ENCODE results near the gene PARP3.
"Not testable (repeated sequence)": the region's sequence is repeated elsewhere in the genome, so short reads cannot be mapped to it uniquely, and the experiment has no call there.

PARP3 gene

DNA sequence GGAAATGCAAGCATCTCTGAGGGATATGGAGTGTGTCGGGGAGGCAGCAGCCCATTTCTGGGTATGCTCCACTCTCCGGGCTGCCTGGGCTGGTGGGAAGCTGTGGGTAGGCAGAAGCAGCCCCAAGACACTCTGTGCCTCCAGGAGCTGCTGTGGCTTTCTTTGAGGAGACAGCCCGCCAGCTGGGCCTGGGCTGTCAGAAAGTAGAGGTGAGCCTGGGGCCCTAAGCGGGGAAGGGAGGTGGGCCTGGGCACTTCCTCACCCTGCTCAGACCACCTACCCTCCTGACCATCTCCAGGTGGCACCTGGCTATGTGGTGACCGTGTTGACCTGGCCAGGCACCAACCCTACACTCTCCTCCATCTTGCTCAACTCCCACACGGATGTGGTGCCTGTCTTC lies 42.9 kb downstream of the PARP3 start:
- DNase-seq (ENCODE audit: low read depth): no peak

DNA sequence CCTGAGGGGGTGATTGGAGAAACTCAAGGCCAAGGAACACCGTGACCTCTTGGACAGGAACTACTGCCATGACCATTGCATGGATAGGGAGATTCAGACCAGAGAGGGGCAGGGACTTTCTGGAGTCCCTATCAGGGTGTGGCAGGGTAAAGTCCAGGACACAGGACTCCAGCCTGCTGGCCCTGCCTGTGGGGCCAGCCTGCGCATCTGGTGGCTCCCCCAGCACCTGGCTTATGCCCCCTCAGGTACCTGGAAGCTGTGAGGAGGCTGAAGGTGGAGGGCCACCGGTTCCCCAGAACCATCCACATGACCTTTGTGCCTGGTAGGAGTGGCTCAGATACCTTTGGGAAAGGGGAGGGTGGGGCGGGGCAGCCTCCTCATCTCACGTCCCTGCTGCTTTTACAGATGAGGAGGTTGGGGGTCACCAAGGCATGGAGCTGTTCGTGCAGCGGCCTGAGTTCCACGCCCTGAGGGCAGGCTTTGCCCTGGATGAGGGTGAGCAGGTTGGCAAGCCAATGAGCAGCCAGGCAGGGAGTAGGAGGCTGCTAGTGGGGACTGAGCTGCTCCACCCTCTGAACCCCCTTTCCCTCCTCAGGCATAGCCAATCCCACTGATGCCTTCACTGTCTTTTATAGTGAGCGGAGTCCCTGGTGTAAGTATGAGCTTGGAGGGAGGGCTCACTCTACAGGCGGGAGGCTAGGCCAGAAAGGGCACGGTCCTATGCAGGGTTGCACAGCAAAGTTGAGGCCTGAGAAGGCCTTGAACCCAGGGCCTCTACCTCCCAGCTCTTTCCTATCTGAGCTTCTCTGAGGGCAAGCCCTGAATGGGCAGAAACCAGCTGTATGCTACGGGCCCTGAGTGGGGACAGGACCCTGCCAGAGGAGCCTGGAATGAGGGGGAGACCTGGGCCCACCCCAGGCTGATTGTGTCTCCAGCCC lies 44.1 kb downstream of the PARP3 start:
- no peak for DNase-seq (ENCODE audit: low read depth)

DNA sequence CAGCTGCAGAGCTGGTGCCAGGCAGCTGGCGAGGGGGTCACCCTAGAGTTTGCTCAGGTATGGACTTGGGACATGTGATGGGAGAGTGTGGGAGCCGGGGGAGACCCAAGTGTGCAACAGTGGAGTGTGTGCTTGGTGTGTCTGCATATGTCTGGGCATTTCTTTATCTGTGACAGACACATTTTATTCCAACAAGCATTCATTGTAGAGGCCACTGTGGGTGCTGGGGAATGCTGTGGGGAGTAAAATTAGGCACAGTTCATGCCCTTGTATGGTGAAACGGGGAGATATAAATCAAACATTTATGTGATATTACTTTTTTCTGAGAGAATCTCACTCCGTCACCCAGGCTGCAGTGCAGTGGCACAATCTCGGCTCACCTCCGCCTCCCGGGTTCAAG lies 45.4 kb downstream of the PARP3 start:
- DNase-seq (ENCODE audit: low read depth): no peak

DNA sequence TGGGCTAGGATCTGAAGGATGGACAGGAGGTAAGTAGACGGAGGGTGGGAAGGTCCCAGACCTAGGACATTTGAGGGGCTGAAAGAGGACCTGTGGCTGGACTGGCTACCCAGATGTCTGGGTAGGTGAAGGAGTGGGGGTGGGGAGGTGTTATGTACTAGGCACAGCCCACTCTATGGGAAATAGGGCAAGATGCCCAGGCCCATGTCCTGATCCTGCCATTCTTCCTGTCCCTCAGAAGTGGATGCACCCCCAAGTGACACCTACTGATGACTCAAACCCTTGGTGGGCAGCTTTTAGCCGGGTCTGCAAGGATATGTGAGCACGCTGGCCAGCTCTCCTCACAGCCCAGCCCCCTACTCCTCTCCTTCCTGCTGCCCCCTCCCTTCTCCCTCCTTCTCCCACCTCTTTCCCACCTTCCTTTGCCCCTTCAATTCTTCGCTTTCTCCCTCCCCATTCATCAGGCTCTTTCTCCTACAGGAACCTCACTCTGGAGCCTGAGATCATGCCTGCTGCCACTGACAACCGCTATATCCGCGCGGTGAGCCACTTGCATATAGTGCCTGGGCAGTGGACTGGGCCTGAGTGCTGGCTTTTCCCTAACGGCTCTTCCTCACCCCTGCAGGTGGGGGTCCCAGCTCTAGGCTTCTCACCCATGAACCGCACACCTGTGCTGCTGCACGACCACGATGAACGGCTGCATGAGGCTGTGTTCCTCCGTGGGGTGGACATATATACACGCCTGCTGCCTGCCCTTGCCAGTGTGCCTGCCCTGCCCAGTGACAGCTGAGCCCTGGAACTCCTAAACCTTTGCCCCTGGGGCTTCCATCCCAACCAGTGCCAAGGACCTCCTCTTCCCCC lies 46.4 kb downstream of the PARP3 start:
- DNase-seq (ENCODE audit: low read depth): no peak

DNA sequence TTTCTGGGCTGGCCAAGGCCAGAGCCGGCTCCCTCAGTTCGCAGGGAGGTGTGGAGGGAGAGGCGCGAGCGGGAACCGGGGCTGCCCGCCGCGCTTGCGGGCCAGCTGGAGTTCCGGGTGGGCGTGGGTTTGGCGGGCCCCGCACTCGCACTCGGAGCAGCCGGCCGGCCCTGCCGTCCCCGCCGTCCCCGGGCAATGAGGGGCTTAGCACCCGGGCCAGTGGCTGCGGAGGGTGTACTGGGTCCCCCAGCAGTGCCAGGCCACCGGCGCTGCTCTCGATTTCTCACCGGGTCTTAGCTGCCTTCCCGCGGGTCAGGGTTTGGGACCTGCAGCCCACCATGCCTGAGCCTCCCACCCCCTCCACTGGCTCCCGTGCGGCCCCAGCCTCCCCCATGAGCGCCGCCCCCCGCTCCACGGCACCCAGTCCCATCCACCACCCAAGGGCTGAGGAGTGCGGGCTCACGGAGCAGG lies 48.4 kb downstream of the PARP3 start:
- DNase-seq (ENCODE audit: low read depth): not testable (repeated sequence)

DNA sequence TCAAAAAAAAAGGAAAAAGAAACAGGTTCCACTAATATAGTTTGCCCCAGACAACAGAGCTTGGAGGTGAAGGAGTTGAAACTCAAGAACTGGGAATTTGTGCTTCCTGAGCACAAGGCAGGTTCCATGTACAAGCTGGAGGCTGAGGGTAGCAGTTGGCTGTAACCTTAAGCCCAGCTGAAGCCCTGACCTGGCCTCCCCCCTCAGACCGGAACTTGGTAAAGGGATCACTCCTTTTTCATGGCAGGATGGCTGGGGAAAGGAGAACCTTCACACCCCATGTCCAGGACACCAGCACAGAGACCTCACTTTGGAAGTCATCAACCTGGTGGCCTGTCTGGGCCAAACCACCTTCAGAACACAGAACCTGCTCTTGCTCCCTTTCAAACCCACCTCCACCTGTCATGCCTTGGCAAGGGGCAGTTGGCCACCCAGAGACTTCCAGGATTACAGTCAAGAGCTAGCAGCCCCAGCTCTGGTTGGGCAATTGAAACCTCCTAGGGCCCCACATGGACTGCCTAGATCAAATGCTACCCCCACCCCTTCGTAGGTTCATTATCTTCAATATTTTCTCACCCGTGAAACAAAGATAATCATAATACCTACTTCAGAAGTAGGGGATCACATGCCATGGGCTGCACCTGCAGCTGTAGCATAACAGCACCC lies 50.0 kb downstream of the PARP3 start:
- no peak for DNase-seq (ENCODE audit: low read depth)

DNA sequence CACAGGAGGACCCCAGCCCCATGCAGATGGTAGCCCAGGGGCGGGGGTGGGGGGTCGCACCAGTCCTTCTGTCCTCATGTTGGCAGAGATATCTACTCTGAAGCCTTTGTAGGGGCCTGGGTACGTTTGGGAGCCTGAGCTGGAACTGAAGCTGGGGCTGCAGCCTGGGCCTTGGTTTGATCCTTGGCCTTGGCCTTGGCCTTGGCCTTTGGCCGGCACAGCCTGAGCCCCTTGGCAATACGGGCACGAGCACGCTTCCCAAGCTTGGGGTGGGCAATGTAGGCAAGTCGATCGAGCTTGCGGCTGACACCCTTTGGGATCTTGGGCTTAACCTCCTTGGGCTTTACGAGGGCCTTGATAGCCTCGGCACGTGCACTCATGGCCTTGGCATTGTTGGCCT lies 51.5 kb downstream of the PARP3 start:
- not testable (repeated sequence) for DNase-seq (ENCODE audit: low read depth)

DNA sequence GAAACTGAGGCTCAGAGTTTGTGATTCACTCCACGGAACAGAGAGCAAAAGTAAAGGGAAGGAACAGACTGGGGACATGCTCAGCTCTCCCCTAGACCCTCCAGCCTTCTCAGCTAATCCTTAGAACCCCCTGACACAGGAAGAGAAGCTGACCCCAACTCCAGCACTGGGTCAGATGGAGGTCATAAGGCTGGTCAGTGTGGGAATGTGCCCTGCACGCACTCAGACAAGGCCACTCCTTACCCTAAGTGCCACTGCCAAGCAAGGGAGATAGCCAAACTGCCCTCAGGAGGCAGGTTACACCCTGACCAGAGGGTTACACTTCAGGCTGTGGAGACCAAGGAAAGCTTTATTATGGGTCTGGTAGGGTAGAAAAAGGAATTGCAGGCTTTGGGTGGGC lies 52.4 kb downstream of the PARP3 start:
- DNase-seq (ENCODE audit: low read depth): no peak

DNA sequence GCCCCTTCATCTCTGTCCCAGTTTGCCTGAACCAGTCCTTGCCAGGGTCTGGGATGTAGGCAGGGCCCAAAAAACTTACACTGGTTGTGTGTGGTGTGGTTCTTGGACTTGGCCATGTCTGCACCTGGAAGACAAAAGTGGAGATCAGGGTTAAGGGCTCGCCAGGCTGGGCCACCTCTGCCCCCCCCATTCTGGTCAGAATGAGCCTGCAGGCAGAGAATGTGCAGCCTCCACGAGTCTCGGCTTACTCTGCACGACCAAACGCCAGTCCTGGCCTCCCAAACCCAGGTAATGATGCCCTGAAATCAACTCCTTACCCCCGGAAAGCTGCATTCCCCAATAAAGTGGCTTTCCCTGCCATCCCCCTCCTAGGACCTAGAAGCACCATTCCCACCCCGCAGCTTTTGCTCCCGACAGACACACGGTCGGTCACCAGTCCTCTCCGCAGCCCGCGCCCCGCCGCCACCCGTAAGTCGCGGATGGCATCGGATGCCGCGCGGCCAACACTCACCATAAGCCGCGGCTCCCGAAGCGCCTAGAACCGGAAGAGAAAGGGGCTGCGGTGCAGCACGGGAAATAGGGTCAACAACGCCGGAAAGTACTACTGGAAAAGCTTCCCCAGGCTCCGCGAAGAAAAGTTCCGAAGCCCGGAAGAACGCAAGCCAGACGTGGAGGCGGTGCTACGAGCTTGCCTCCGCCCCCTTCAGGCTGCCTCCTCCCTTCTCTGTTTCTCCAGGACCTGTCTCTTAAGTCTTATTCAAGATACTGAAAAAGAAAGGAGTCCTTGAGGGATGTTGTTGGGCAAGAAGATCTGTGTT lies 53.4 kb downstream of the PARP3 start, which contains the start of gene RPL29:
RPL29 (minus strand) TSS at position 550 of the 818 bp plus-strand sequence; CDS start at position 116, 434 bp downstream.
- DNase-seq (ENCODE audit: low read depth): peak; percentile 80

DNA sequence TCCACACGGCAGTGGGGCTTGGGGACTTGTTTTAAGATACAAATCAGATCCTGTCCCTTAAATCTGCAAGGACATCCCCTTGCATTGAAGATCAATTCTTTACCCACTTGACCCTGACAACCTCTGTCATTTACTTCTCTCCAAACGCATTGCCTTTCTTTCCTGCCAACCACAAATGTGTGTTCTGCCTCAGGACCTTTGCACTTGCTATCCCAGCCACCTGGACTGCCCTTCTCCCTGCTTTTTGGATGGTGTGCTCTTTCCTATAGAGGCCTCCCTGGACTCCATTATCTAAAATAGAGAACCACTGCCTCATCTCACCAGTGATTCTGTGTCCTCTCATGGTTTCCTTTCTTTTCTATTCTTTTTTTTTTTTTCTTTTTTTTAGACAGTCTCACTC lies 55.0 kb downstream of the PARP3 start:
- no peak for DNase-seq (ENCODE audit: low read depth)

DNA sequence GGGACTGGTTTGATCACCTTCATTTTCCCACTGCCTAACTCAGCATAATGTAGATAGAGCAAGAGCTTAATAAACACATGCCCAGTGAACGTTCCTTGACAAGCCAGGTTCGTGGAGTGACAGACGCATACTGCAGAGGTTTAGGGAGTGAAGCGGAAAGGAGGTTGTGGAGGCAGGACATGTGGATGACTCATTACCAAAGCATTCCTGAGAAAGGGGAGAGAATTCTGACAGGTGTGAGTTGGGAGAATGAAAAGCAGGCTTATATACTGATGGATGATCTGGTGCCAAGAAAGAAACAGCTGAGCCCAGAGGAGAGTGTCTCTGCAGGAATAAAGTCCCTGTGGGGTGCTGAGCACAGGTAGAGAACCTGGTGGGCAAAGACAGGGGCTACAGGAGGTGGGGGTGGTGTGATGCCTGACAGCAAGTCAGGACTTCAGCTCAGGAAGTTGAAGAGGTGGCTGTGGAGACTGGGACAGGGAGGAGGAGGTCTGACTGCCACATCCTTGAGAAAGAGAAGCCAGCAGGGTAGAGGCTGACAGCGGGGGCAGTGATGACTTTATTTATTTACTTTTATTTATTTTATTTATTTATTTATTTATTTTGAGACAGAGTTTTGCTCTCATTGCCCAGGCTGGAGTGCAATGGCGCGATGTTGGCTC lies 55.9 kb downstream of the PARP3 start:
- no peak for DNase-seq (ENCODE audit: low read depth)
